Esophagus muscularis mucosa (tissue), 4 donors: ENCODE measurements around the gene CBFA2T2. TPM values are rescaled to one million over a fixed set of nuclear protein-coding genes. Genes with fewer than 3 reads are reported as not detected.
"Not testable (repeated sequence)": the region's sequence is repeated elsewhere in the genome, so short reads cannot be mapped to it uniquely, and the experiment has no call there.

Experiments
- DNase-seq: peaks from one replicate; pipeline ENCODE4 v3.0.0-alpha.2; 2017; ENCODE audit errors: extremely low spot score
- H3K27ac ChIP-seq, 4 donors: fragments of 200-600 bp; sonication (generic); replicated peaks in 1 of 4; 1 replicate in 3 of 4; 2 replicates in 1 of 4; pipeline ENCODE4 v1.5.1; 2016 to 2019; ENCODE audit warnings: mild to moderate bottlenecking in 1 of 4
- H3K27me3 ChIP-seq, 4 donors: fragments of 200-600 bp; sonication (generic); one replicate each; pipeline versions ENCODE4 v1.5.1 to v1.6.0; 2016 to 2019
- H3K36me3 ChIP-seq, 4 donors: fragments of 200-600 bp; sonication (generic); one replicate each; pipeline ENCODE4 v1.5.1; 2016 to 2019
- H3K4me1 ChIP-seq, 4 donors: fragments of 200-600 bp; sonication (generic); one replicate each; pipeline ENCODE4 v1.5.1; 2016 to 2019
- H3K4me3 ChIP-seq, 4 donors: fragments of 200-600 bp; sonication (generic); 1 replicate in 2 of 4; 2 replicates in 2 of 4; pipeline ENCODE4 v1.5.1; 2016 to 2019; ENCODE audit warnings: mild to moderate bottlenecking in 4 of 4, moderate library complexity in 1 of 4
- H3K9me3 ChIP-seq, 4 donors: fragments of 200-600 bp; sonication (generic); 1 replicate in 3 of 4; 2 replicates in 1 of 4; pipeline ENCODE4 v1.5.1; 2016 to 2019
- EP300 ChIP-seq: sonication (generic); formaldehyde crosslinking; IDR thresholded peaks from one replicate; pipeline ENCODE4 v1.6.1; 2017; ENCODE audit warnings: antibody characterized with exemption
- POLR2A ChIP-seq: fragments of 450-650 bp; IDR thresholded peaks from one replicate; pipeline ENCODE4 v1.6.1; 2017; ENCODE audit warnings: antibody characterized with exemption, moderate library complexity, mild to moderate bottlenecking, low read depth
- POLR2AphosphoS5 ChIP-seq, 2 donors: sonication (generic); formaldehyde crosslinking; IDR thresholded peaks; one replicate each; pipeline ENCODE4 v1.6.1; 2017; ENCODE audit warnings: antibody characterized with exemption in 2 of 2
- WGBS: methylation state at CpG from one replicate; pipeline ENCODE4 v1.1.5; 2018; 5-methylcytosine and 5-hydroxymethylcytosine counted together
- intact Hi-C: fragments of 100-400 bp; cut with DNase I; formaldehyde crosslinking; loops from one replicate; pipeline ENCODE4 v1.15.1; 2023
- total RNA-seq, 4 donors: library from RNA; depleted of rRNA; stranded (reverse); fragments of >200 nt; gene quantifications; one replicate each; pipeline versions ENCODE4 v1.1.0 to v1.2.1, GENCODE V29; 2016
- TF ChIP-seq, protein P1 (sequence below), 3 experiments: fragments of 200-600 bp in 2 of 3; fragments of 450-650 bp in 1 of 3; sonication (generic) in 2 of 3; IDR thresholded peaks; one replicate each; pipeline ENCODE4 v1.5.1; 2017 to 2019; ENCODE audit warnings: antibody characterized with exemption in 3 of 3, mild to moderate bottlenecking in 2 of 3, moderate library complexity in 1 of 3

The CBFA2T2 gene
- total RNA-seq, 4 donors from 2014 or later: 11.3 to 17.7 (median 14.6) TPM

- Histone ChIP-seq H3K27ac (no peak overlapping the region), H3K36me3 (peaks cover 23 to 95% (median 85%) of the 10 kb centered on the region in 4 donors), H3K4me3 (no peak overlapping the region), H3K27me3 (no peaks in the 10 kb centered on the region), H3K9me3 (no peaks in the 10 kb centered on the region), H3K4me1 (no peaks in the 10 kb centered on the region)
- intact Hi-C loops: no loop called here
- WGBS: 97% methylated on average over 4 of the region's 4 CpGs
- no peak for DNase-seq
- TF ChIP-seq, protein P1, sequence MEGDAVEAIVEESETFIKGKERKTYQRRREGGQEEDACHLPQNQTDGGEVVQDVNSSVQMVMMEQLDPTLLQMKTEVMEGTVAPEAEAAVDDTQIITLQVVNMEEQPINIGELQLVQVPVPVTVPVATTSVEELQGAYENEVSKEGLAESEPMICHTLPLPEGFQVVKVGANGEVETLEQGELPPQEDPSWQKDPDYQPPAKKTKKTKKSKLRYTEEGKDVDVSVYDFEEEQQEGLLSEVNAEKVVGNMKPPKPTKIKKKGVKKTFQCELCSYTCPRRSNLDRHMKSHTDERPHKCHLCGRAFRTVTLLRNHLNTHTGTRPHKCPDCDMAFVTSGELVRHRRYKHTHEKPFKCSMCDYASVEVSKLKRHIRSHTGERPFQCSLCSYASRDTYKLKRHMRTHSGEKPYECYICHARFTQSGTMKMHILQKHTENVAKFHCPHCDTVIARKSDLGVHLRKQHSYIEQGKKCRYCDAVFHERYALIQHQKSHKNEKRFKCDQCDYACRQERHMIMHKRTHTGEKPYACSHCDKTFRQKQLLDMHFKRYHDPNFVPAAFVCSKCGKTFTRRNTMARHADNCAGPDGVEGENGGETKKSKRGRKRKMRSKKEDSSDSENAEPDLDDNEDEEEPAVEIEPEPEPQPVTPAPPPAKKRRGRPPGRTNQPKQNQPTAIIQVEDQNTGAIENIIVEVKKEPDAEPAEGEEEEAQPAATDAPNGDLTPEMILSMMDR (IDR thresholded peaks at IDR 0.05): no peak
- TF ChIP-seq POLR2A (no peak), POLR2AphosphoS5 (IDR thresholded peaks at IDR 0.05) (no peak), EP300 (no peak)
Observed at GRCh38 chr20:33627577-33628216, 137.8 kb downstream of the CBFA2T2 start.

GRCh38 chr20:33629533-33629932, 139.6 kb downstream of the CBFA2T2 start:
- Histone ChIP-seq H3K27me3 (no peaks in the 10 kb centered on the region), H3K9me3 (no peaks in the 10 kb centered on the region), H3K36me3 (peaks cover 20 to 93% (median 82%) of the 10 kb centered on the region in 4 donors), H3K4me3 (no peak overlapping the region), H3K27ac (no peak overlapping the region), H3K4me1 (no peaks in the 10 kb centered on the region)
- TF ChIP-seq, protein P1 (IDR thresholded peaks at IDR 0.05): no peak
- TF ChIP-seq POLR2A (no peak), POLR2AphosphoS5 (IDR thresholded peaks at IDR 0.05) (no peak), EP300 (no peak)
- no peak for DNase-seq
- 96% methylated on average over 10 of the region's 10 CpGs for WGBS
- intact Hi-C loops: no loop called here

DNA sequence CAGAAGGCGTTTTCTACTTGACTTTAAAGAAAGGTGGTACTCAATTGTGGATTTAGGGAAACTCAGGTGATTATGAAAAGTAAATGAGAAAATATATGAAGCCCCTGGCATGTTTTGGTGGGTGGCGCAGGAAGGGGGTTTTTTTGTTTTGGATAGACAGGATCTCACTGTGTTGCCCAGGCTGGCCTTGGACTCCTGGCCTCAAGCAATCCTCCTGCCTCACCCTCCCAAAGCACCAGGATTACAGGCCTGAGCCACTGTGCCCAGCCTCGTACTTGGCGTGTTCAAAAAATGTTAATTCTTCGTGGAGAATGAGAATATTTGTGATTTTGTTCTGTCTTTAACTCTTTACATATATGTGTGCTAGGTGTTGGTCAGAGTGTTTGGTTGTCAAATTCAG, 140.1 kb downstream of the CBFA2T2 start:
- Histone ChIP-seq H3K4me3 (no peak overlapping the region), H3K36me3 (peaks cover 20 to 89% (median 79%) of the 10 kb centered on the region in 4 donors), H3K9me3 (no peaks in the 10 kb centered on the region), H3K27ac (no peak overlapping the region), H3K27me3 (no peaks in the 10 kb centered on the region), H3K4me1 (no peaks in the 10 kb centered on the region)
- no peak for TF ChIP-seq POLR2A
- no peak for TF ChIP-seq EP300
- no peak for TF ChIP-seq POLR2AphosphoS5 (IDR thresholded peaks at IDR 0.05)
- TF ChIP-seq, protein P1 (IDR thresholded peaks at IDR 0.05): no peak
- intact Hi-C loops: no loop called here
- DNase-seq: no peak
- WGBS: 89% methylated on average over 5 of the region's 5 CpGs

DNA sequence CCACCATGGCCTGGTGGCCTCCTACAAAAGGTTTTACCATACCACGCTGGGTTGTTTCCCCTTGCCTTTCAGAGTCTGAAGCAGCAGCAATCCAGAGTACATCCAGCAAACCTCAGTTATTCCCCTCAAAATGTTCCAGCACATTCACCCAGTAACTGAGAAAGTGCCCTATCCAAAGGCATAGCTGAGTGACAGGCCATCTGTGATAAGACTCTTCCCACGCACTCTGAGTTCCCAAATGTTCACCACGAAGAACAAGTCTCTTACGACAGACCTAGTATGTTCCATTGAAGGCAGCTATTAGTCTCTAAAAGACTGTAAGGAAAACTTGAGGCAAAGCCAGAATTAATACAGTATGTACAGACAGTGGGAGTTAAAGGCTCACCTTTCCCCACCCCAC, 140.6 kb downstream of the CBFA2T2 start:
- Histone ChIP-seq H3K4me1 (no peaks in the 10 kb centered on the region), H3K27ac (no peak overlapping the region), H3K27me3 (no peaks in the 10 kb centered on the region), H3K9me3 (no peaks in the 10 kb centered on the region), H3K4me3 (no peak overlapping the region), H3K36me3 (peaks cover 20 to 87% (median 78%) of the 10 kb centered on the region in 4 donors)
- DNase-seq: no peak
- 93% methylated on average over 4 of the region's 4 CpGs for WGBS
- TF ChIP-seq, protein P1 (IDR thresholded peaks at IDR 0.05): no peak
- TF ChIP-seq POLR2A (no peak), POLR2AphosphoS5 (IDR thresholded peaks at IDR 0.05) (no peak), EP300 (no peak)
- intact Hi-C loops: no loop called here

DNA sequence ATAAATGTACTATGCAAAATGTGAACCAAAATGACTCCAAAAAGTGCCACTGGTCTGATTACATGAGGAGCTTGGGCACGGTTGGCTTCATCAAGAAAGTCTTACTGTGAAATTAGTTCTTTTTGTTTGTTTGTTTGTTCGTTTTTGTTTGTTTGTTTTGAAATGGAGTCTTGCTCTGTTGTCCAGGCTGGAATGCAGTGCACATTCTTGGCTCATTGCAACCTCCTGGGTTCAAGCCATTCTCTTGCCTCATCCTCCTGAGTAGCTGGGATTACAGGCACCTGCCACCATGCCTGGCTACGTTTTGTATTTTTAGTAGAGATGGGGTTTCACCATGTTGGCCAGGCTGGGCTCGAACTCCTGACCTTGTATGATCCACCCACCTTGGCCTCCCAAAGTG, 142.0 kb downstream of the CBFA2T2 start:
- H3K27me3 ChIP-seq, H3K4me3 ChIP-seq, H3K9me3 ChIP-seq, intact Hi-C loops, DNase-seq, H3K4me1 ChIP-seq, H3K27ac ChIP-seq: not testable (repeated sequence)
- peaks cover 24 to 87% (median 74%) of the 10 kb centered on the region in 4 donors for H3K36me3 ChIP-seq
- WGBS: 86% methylated on average over 4 of the region's 4 CpGs
